GM18951 (cell line): Measurements from ENCODE around the gene MUC5B.
"Not testable (repeated sequence)": the region's sequence is repeated elsewhere in the genome, so short reads cannot be mapped to it uniquely, and the experiment has no call there.

Source experiments
- POLR2A ChIP-seq: IDR thresholded peaks from 4 replicates; pipeline ENCODE4 v1.6.1; 2011; ENCODE audit warnings: mild to moderate bottlenecking; ENCODE audit not compliant: insufficient read length, insufficient read depth; ENCODE audit errors: extremely low read depth
- in situ Hi-C: fragments of 300-500 bp; cut with MboI; formaldehyde crosslinking; loops from one replicate; pipeline ENCODE4 v1.12.0; 2022; ENCODE audit warnings: low sequenced_read_pairs, mixed read lengths, inconsistent platforms; ENCODE audit not compliant: unreplicated experiment

Gene MUC5B

GRCh38 chr11:1239596-1240205 lies 16.8 kb downstream of the MUC5B start:
- in situ Hi-C loops: no loop called here
- TF ChIP-seq POLR2A: no peak

GRCh38 chr11:1240771-1241170 lies 17.9 kb downstream of the MUC5B start:
- no peak for TF ChIP-seq POLR2A
- in situ Hi-C loops: no loop called here

- no peak for TF ChIP-seq POLR2A
- in situ Hi-C loops: no loop called here
These were observed 18.8 kb downstream of the MUC5B start for GRCh38 chr11:1241706-1242105.

- in situ Hi-C loops: no loop called here
These were observed 19.4 kb downstream of the MUC5B start for GRCh38 chr11:1242289-1242688.

GRCh38 chr11:1242751-1243150 lies 19.9 kb downstream of the MUC5B start:
- in situ Hi-C loops: not testable (repeated sequence)

More at GRCh38 chr11:1242289-1242688, 19.4 kb downstream of the MUC5B start:
- TF ChIP-seq POLR2A: no peak

GRCh38 chr11:1243521-1243920 lies 20.7 kb downstream of the MUC5B start:
- in situ Hi-C loops: not testable (repeated sequence)

GRCh38 chr11:1244557-1244956 lies 21.7 kb downstream of the MUC5B start:
- in situ Hi-C loops: not testable (repeated sequence)

- in situ Hi-C loops: not testable (repeated sequence)
These were observed 22.9 kb downstream of the MUC5B start for GRCh38 chr11:1245717-1246116.

- in situ Hi-C loops: not testable (repeated sequence)
These were observed 23.4 kb downstream of the MUC5B start for GRCh38 chr11:1246301-1246700.

GRCh38 chr11:1247026-1247425 lies 24.2 kb downstream of the MUC5B start:
- in situ Hi-C loops: not testable (repeated sequence)

GRCh38 chr11:1248951-1249350 lies 26.1 kb downstream of the MUC5B start:
- in situ Hi-C loops: not testable (repeated sequence)

GRCh38 chr11:1250411-1250810 lies 27.5 kb downstream of the MUC5B start:
- in situ Hi-C loops: not testable (repeated sequence)

- no peak for TF ChIP-seq POLR2A
- in situ Hi-C loops: no loop called here
These were observed 28.4 kb downstream of the MUC5B start for GRCh38 chr11:1251236-1251770.

- in situ Hi-C loops: no loop called here
- TF ChIP-seq POLR2A: no peak
These were observed 29.7 kb downstream of the MUC5B start for GRCh38 chr11:1252371-1253102.

- in situ Hi-C loops: no loop called here
- no peak for TF ChIP-seq POLR2A
These were observed 30.2 kb downstream of the MUC5B start for GRCh38 chr11:1253103-1253485.
